ENCODE measurements around the gene FBXL3.

GRCh38 chr13:77026255-77026860 lies 601 bp downstream of the FBXL3 start:
- no peak for TF ChIP-seq CTCF (IDR thresholded peaks at IDR 0.05)
- peak in 1 of 2 donors; percentile 50 for TF ChIP-seq POLR2AphosphoS5 (IDR thresholded peaks at IDR 0.05; ENCODE audit: insufficient read depth in 1 of 2, low read depth in 1 of 2)
